Loucy (cell line): ENCODE data around the gene WDR7.

ENCODE experiments used
- CTCF ChIP-seq: fragments of 200-600 bp; sonication (generic); conservative IDR thresholded peaks from 2 replicates; pipeline ENCODE4 v1.5.1; 2014; ENCODE audit warnings: mild to moderate bottlenecking, antibody characterized with exemption, low read length
- EZH2phosphoT487 ChIP-seq: fragments of 200-600 bp; IDR thresholded peaks from 2 replicates; pipeline ENCODE4 v1.6.1; 2018; ENCODE audit warnings: antibody characterized with exemption, mild to moderate bottlenecking, moderate library complexity, borderline replicate concordance

GRCh38 chr18:56723068-56723467 lies 71.9 kb downstream of the WDR7 start:
- TF ChIP-seq CTCF (no peak), EZH2phosphoT487 (no peak)
